Measurements from ENCODE around the gene LDB1. TPM values are rescaled to one million over a fixed set of nuclear protein-coding genes. Genes with fewer than 3 reads are reported as not detected.
A peak's percentile ranks its signal among the peaks of the same experiment; 100 is the strongest.

The LDB1 gene
- total and polyA plus RNA-seq, 2 of the 13 experiments (the other 11 are each of a cell fraction or from before 2014, with no cell fraction given) = 17.2 to 45.5 TPM

DNA sequence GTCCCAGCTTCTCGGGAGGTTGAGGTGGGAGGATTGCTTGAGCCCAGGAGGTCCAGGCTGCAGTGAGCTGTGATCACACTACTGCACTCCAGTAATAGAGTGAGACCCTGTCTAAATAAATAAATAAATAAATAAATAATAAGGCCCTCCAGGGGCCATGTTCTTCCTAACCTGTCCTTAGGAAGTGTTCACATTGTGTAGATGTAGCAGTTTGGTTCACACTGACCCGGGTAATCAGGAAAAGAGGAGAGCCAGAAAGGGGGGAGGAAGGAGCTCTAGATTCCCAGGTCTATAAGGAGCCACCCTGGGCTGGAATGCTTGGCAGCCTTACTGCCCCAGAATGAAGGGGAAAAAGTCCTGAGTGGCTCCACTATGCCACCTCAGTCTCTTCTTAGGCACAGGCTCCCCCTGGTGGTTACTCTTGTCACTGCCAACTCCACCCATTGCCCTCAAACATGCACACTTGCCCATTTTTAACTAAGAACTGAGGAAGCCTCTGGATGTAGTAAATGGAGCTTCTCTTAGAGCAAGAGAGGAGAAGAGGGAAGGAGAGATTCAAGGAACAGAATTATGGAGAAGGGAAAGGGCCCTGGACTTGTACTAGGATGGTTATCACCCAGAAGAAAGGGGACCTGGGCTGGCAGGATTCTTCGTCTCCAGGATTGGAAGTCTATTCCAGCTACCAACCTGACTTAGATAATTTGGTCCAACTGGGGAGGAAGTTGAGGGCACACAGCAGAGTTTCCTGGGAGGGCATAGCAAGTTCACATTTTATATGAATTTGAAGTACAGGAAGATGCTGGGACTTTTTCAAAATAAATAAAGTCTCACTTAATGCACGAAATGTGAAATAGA is 47.3 kb downstream of the LDB1 start (continued):
- TF ChIP-seq, protein P1, sequence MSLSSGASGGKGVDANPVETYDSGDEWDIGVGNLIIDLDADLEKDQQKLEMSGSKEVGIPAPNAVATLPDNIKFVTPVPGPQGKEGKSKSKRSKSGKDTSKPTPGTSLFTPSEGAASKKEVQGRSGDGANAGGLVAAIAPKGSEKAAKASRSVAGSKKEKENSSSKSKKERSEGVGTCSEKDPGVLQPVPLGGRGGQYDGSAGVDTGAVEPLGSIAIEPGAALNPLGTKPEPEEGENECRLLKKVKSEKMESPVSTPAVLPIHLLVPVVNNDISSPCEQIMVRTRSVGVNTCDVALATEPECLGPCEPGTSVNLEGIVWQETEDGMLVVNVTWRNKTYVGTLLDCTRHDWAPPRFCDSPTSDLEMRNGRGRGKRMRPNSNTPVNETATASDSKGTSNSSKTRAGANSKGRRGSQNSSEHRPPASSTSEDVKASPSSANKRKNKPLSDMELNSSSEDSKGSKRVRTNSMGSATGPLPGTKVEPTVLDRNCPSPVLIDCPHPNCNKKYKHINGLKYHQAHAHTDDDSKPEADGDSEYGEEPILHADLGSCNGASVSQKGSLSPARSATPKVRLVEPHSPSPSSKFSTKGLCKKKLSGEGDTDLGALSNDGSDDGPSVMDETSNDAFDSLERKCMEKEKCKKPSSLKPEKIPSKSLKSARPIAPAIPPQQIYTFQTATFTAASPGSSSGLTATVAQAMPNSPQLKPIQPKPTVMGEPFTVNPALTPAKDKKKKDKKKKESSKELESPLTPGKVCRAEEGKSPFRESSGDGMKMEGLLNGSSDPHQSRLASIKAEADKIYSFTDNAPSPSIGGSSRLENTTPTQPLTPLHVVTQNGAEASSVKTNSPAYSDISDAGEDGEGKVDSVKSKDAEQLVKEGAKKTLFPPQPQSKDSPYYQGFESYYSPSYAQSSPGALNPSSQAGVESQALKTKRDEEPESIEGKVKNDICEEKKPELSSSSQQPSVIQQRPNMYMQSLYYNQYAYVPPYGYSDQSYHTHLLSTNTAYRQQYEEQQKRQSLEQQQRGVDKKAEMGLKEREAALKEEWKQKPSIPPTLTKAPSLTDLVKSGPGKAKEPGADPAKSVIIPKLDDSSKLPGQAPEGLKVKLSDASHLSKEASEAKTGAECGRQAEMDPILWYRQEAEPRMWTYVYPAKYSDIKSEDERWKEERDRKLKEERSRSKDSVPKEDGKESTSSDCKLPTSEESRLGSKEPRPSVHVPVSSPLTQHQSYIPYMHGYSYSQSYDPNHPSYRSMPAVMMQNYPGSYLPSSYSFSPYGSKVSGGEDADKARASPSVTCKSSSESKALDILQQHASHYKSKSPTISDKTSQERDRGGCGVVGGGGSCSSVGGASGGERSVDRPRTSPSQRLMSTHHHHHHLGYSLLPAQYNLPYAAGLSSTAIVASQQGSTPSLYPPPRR (CRISPR knock-in tag; IDR thresholded peaks at IDR 0.05; ENCODE audit: borderline replicate concordance) = no peak
- TF ChIP-seq ZFP41 (CRISPR knock-in tag; IDR thresholded peaks at IDR 0.05; ENCODE audit: borderline replicate concordance) (no peak), ERF (CRISPR knock-in tag; IDR thresholded peaks at IDR 0.05) (peak; percentile 30; the same call in 1 of the 2 replicates), ZC3H4 (CRISPR knock-in tag; IDR thresholded peaks at IDR 0.05; ENCODE audit: borderline replicate concordance) (no peak), ZNF354B (CRISPR knock-in tag; IDR thresholded peaks at IDR 0.05) (no peak), STAG1 (CRISPR knock-in tag; IDR thresholded peaks at IDR 0.05) (peak; percentile 79)

DNA sequence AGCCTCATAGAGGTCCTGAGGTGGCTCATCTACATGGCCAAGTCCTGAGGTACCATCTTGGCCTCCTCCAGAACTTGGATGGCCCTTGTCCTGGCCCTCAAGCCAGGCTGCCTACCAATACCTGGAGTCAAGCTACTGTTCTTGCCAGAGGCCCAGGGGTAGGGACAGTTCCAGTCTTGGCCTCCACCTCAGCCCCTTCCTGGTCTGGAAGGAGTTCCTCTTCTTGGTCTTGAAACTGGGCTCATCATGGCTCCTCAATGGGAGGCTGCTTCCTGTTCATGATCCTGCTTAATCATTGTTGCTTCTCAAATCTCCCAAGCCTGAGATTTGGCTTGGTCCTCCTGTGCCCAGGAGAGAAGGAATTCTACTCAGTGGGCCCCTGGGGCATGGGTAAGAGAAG is 51.1 kb downstream of the LDB1 start:
- in situ Hi-C loops (cut with HindIII; ENCODE audit: extremely low pct_ligation_motif_present, low pct_unique_long_range_greater_than_20kb) = no loop called here
- Histone ChIP-seq H2AFZ (ENCODE audit: low read length) (no peak overlapping the region), H3K4me1 (ENCODE audit: insufficient read depth, low read length) (peaks cover 21% of the 10 kb centered on the region), H3K9ac (ENCODE audit: insufficient read depth, low read depth, low read length) (no peak overlapping the region), H3K27me3 (ENCODE audit: control insufficient read depth in 1 of 2, insufficient read depth in 2 of 2, low read length in 2 of 2) (no peaks in the 10 kb centered on the region), H3K36me3 (replicated peaks in 1 of 2; ENCODE audit: control insufficient read depth in 1 of 2, insufficient read depth in 2 of 2, low read length in 2 of 2) (peaks cover 0 to 3% of the 10 kb centered on the region in 2 experiments; a peak in 1 of 5 replicates), H3K79me2 (ENCODE audit: insufficient read depth, low read length) (peaks cover 13% of the 10 kb centered on the region), H3K4me3 (replicated peaks in 1 of 3; ENCODE audit: insufficient read depth in 1 of 3, low read depth in 2 of 3, low read length in 3 of 3) (no peak overlapping the region), H3K27ac (ENCODE audit: extremely low read length, insufficient read depth, low read length) (no peak overlapping the region), H4K20me1 (ENCODE audit: insufficient read depth, low read length) (no peaks in the 10 kb centered on the region; the same call in 1 of the 2 replicates), H3K9me3 (ENCODE audit: low read length) (no peaks in the 10 kb centered on the region), H3K4me2 (ENCODE audit: low read depth, low read length) (no peak overlapping the region)
- intact Hi-C loops (cut with micrococcal nuclease; ENCODE audit: unreplicated experiment) = loop anchor here (5.0 kb wide), 1 partner anchor 48 kb away; no protein-coding TSS in a partner anchor
- no TSS peak for BruUV-seq (replicated peaks)
- FAIRE-seq = no peak
- CTCF ChIA-PET (ENCODE audit: low intra/inter-chr PET ratio, low total read pairs) = no interaction called here
- no peak for DNase-seq (ENCODE audit: low spot score)
- POLR2A ChIA-PET = interaction anchor here (0.9 kb wide), 1 partner anchor 64 kb away, joined by 3 read pairs; the partner anchor contains the start of gene PPRC1
- no peak for ATAC-seq
- no peak for TF ChIP-seq SUZ12 (IDR thresholded peaks at IDR 0.05; ENCODE audit: low read depth, low read length)
- no peak for TF ChIP-seq FOXJ3 (CRISPR knock-in tag; IDR thresholded peaks at IDR 0.05; ENCODE audit: borderline replicate concordance)
- TF ChIP-seq KDM2A (CRISPR knock-in tag; IDR thresholded peaks at IDR 0.05; ENCODE audit: borderline replicate concordance, low read depth) = no peak
- TF ChIP-seq NR2F6 (IDR thresholded peaks at IDR 0.05) = no peak
- no peak for TF ChIP-seq NR2F6 (CRISPR knock-in tag; IDR thresholded peaks at IDR 0.05)
- TF ChIP-seq NCOR1 (IDR thresholded peaks at IDR 0.05; ENCODE audit: borderline replicate concordance, low read length) = no peak
- TF ChIP-seq MAZ (IDR thresholded peaks at IDR 0.05; ENCODE audit: borderline replicate concordance, low read depth, low read length) = no peak
- no peak for TF ChIP-seq MAZ (CRISPR knock-in tag; IDR thresholded peaks at IDR 0.05; ENCODE audit: low read depth)
- TF ChIP-seq, protein P2, sequence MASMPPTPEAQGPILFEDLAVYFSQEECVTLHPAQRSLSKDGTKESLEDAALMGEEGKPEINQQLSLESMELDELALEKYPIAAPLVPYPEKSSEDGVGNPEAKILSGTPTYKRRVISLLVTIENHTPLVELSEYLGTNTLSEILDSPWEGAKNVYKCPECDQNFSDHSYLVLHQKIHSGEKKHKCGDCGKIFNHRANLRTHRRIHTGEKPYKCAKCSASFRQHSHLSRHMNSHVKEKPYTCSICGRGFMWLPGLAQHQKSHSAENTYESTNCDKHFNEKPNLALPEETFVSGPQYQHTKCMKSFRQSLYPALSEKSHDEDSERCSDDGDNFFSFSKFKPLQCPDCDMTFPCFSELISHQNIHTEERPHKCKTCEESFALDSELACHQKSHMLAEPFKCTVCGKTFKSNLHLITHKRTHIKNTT (CRISPR knock-in tag; IDR thresholded peaks at IDR 0.05) = no peak
- no peak for TF ChIP-seq CENPT (CRISPR knock-in tag; IDR thresholded peaks at IDR 0.05; ENCODE audit: low read depth)
